PC-9 (cell line): ENCODE results near the gene CIAPIN1. TPM values are rescaled to one million over a fixed set of nuclear protein-coding genes. Genes with fewer than 3 reads are reported as not detected.

Experiments used
- BruUV-seq: library from RNA; stranded (reverse); fragments of 400-500 nt; replicated peaks from 2 replicates; lab custom pipeline; 2021; lab: Mats Ljungman, UMichigan
- CTCF ChIA-PET: fragments of 300-600 bp; sonication (Branson Sonifier 250); formaldehyde crosslinking; loops from one replicate; lab custom pipeline; 2022; ENCODE audit warnings: antibody characterized with exemption; lab: Charles Lee
- POLR2A ChIA-PET: fragments of 300-600 bp; sonication (Branson Sonifier 250); formaldehyde crosslinking; loops from one replicate; lab custom pipeline; 2022; ENCODE audit warnings: antibody characterized with exemption; ENCODE audit not compliant: unreplicated experiment; lab: Charles Lee
- DNase-seq, 2 experiments: peaks; one replicate each; pipeline versions ENCODE4 v3.0.0 to v3.0.0-alpha.2; 2015 to 2022; ENCODE audit warnings: mixed read lengths in 1 of 2
- H2AFZ ChIP-seq: fragments of 200-600 bp; sonication (generic); 2 replicates; pipeline ENCODE4 v1.8.1; 2017; ENCODE audit warnings: antibody characterized with exemption
- H3F3A ChIP-seq: fragments of 200-600 bp; sonication (generic); 2 replicates; pipeline ENCODE4 v1.8.1; 2017; ENCODE audit warnings: antibody characterized with exemption, mild to moderate bottlenecking, low read depth; ENCODE audit not compliant: insufficient read depth
- H3K27ac ChIP-seq: fragments of 200-600 bp; sonication (generic); 2 replicates; pipeline ENCODE4 v1.6.1; 2016; ENCODE audit warnings: mixed run types
- H3K27me3 ChIP-seq: fragments of 200-600 bp; sonication (generic); 2 replicates; pipeline ENCODE4 v1.6.1; 2016; ENCODE audit warnings: low read depth, mixed run types; ENCODE audit not compliant: insufficient read depth
- H3K36me3 ChIP-seq: fragments of 200-600 bp; sonication (generic); 2 replicates; pipeline ENCODE4 v1.6.1; 2016; ENCODE audit warnings: low read depth, mixed run types
- H3K4me1 ChIP-seq: fragments of 200-600 bp; sonication (generic); replicated peaks from 2 replicates; pipeline ENCODE4 v1.6.1; 2016; ENCODE audit warnings: mixed run types; ENCODE audit not compliant: insufficient read depth
- H3K4me2 ChIP-seq: fragments of 200-600 bp; sonication (generic); 2 replicates; pipeline ENCODE4 v1.6.1; 2017; ENCODE audit warnings: mixed run types
- H3K4me3 ChIP-seq: fragments of 200-600 bp; sonication (generic); 2 replicates; pipeline ENCODE4 v1.6.1; 2016; ENCODE audit warnings: mixed run types
- H3K79me2 ChIP-seq: fragments of 200-600 bp; sonication (generic); 2 replicates; pipeline ENCODE4 v1.6.1; 2017; ENCODE audit warnings: low read depth, mixed run types
- H3K9me2 ChIP-seq: fragments of 200-600 bp; sonication (generic); 2 replicates; pipeline ENCODE4 v1.8.1; 2017; ENCODE audit warnings: mild to moderate bottlenecking; ENCODE audit not compliant: insufficient read depth
- H3K9me3 ChIP-seq: fragments of 200-600 bp; sonication (generic); 2 replicates; pipeline ENCODE4 v1.8.1; 2016; ENCODE audit warnings: low read depth; ENCODE audit not compliant: insufficient read depth
- H4K20me1 ChIP-seq: fragments of 200-600 bp; sonication (generic); 2 replicates; pipeline ENCODE4 v1.8.1; 2017; ENCODE audit not compliant: insufficient read depth
- EZH2 ChIP-seq: fragments of 200-600 bp; sonication (generic); IDR thresholded peaks from 2 replicates; pipeline ENCODE4 v1.8.0; 2017; ENCODE audit warnings: antibody characterized with exemption, low read depth
- intact Hi-C: fragments of 100-400 bp; cut with micrococcal nuclease; formaldehyde crosslinking; loops from one replicate; pipeline ENCODE4 v1.10.0; 2022; ENCODE audit not compliant: unreplicated experiment
- total RNA-seq: library from RNA; stranded (reverse); gene quantifications from 2 replicates; pipeline ENCODE4 v1.2.3, GENCODE V29; 2021
- TF ChIP-seq, protein P1 (sequence below): fragments of 200-600 bp; sonication (generic); conservative IDR thresholded peaks from 2 replicates; pipeline ENCODE4 v1.6.1; 2017; ENCODE audit warnings: mixed run types, antibody characterized with exemption, mild to moderate bottlenecking, moderate library complexity

The CIAPIN1 gene
- total RNA-seq, 1 experiment from 2014 or later: 51.4 TPM

DNA sequence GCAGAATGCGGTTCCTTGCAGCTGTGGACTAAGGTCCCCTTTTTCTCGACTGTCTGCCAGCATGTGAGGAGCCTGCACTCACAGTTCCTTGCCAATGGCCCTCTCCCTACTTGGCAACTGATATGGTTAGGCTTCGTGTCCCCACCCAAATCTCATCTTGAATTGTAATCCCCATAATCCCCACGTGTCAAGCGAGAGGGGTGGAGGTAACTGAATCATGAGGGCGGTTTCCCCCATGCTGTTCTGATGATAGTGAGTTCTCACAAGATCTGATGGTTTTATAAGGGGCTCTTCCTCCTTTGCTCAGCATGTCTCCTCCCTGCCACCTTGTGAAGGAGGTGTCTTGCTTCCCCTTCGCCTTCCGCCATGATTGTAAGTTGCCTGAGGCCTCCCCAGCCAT lies 19.9 kb downstream of the CIAPIN1 start:
- intact Hi-C loops: no loop called here
- Histone ChIP-seq H3K4me1 (no peaks in the 10 kb centered on the region), H3K27me3 (no peaks in the 10 kb centered on the region), H3K4me2 (no peak overlapping the region), H3K79me2 (no peaks in the 10 kb centered on the region), H4K20me1 (no peaks in the 10 kb centered on the region), H3K9me2 (no peaks in the 10 kb centered on the region), H3K9me3 (no peaks in the 10 kb centered on the region), H3K27ac (no peak overlapping the region), H3F3A (peaks cover 3% of the 10 kb centered on the region; the same call in 1 of the 2 replicates), H3K4me3 (no peak overlapping the region), H3K36me3 (0 out of 2 replicates have a peak, but pooled peaks cover 6% of the 10 kb centered on the region), H2AFZ (no peak overlapping the region)
- no peak for DNase-seq
- ChIA-PET POLR2A (no interaction called here), CTCF (no interaction called here)
- no TSS peak for BruUV-seq
- TF ChIP-seq, protein P1, sequence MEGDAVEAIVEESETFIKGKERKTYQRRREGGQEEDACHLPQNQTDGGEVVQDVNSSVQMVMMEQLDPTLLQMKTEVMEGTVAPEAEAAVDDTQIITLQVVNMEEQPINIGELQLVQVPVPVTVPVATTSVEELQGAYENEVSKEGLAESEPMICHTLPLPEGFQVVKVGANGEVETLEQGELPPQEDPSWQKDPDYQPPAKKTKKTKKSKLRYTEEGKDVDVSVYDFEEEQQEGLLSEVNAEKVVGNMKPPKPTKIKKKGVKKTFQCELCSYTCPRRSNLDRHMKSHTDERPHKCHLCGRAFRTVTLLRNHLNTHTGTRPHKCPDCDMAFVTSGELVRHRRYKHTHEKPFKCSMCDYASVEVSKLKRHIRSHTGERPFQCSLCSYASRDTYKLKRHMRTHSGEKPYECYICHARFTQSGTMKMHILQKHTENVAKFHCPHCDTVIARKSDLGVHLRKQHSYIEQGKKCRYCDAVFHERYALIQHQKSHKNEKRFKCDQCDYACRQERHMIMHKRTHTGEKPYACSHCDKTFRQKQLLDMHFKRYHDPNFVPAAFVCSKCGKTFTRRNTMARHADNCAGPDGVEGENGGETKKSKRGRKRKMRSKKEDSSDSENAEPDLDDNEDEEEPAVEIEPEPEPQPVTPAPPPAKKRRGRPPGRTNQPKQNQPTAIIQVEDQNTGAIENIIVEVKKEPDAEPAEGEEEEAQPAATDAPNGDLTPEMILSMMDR: no peak
- TF ChIP-seq EZH2: no peak

DNA sequence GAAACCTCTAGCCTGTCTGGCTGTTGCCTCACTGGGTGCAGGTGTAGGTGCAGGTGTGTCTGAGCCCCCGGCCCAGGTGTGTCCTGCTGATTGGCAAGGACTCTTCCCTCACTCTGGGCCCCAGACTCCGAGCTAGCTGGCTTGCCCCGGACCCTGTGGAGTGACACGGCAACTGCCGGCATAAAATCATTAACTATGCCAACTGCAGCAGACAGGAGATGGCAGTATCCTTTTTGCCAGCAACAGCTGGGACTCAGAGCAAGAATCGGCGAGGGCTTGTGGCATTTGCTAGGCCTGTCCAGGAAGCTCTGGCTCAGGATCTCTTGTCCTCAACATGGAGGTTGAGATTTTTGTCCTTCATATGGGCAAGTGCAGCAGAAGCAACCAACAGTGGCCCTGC lies 20.8 kb downstream of the CIAPIN1 start:
- no peaks in the 10 kb centered on the region for H3K79me2 ChIP-seq
- H2AFZ ChIP-seq: no peak overlapping the region
- H4K20me1 ChIP-seq: no peaks in the 10 kb centered on the region
- H3K27ac ChIP-seq: no peak overlapping the region
- ChIA-PET POLR2A (interaction anchor here (0.6 kb wide), 2 partner anchors 72 to 131 kb away, joined by 4 to 12 read pairs; no protein-coding TSS in a partner anchor), CTCF (no interaction called here)
- 0 out of 2 replicates have a peak, but pooled peaks cover 6% of the 10 kb centered on the region for H3K36me3 ChIP-seq
- no peaks in the 10 kb centered on the region for H3K27me3 ChIP-seq
- H3K4me2 ChIP-seq: no peak overlapping the region
- H3F3A ChIP-seq: peaks cover 3% of the 10 kb centered on the region; the same call in 1 of the 2 replicates
- no peaks in the 10 kb centered on the region for H3K9me3 ChIP-seq
- no peak overlapping the region for H3K4me3 ChIP-seq
- 0 out of 2 replicates have a peak, but pooled peaks cover 3% of the 10 kb centered on the region for H3K4me1 ChIP-seq
- no peaks in the 10 kb centered on the region for H3K9me2 ChIP-seq
- no peak for DNase-seq
- BruUV-seq: no TSS peak
- intact Hi-C loops: no loop called here
- no peak for TF ChIP-seq EZH2
- TF ChIP-seq, protein P1: no peak

DNA sequence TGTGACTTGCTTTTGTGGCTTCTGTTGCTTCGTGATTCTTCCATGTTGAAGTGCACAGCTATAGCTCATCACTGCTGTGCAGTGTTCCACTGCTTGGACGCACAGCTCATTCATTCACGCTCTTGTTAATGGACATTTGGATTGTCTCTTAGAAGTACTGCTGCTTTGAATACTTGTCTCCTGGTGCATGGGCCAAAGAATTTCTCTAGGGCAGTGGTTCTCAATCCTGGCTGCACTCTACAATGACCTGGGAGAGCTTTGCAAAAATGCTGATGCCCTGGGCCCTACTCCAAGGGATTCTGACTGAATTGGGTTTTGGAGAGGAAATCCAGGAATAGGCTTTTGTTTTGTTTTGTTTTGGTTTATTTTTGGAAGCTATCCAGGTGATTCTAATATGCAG lies 22.6 kb downstream of the CIAPIN1 start:
- Histone ChIP-seq H4K20me1 (no peaks in the 10 kb centered on the region), H3K4me1 (0 out of 2 replicates have a peak, but pooled peaks cover 3% of the 10 kb centered on the region), H3K27me3 (no peaks in the 10 kb centered on the region), H3K36me3 (0 out of 2 replicates have a peak, but pooled peaks cover 6% of the 10 kb centered on the region), H3K9me3 (no peaks in the 10 kb centered on the region), H3K4me2 (no peak overlapping the region), H3F3A (peaks cover 10% of the 10 kb centered on the region; the same call in 1 of the 2 replicates), H3K4me3 (no peak overlapping the region), H3K9me2 (no peaks in the 10 kb centered on the region), H3K27ac (no peak overlapping the region), H2AFZ (no peak overlapping the region), H3K79me2 (no peaks in the 10 kb centered on the region)
- intact Hi-C loops: no loop called here
- TF ChIP-seq, protein P1: no peak
- no peak for TF ChIP-seq EZH2
- DNase-seq: no peak
- ChIA-PET CTCF (interaction anchor here (0.8 kb wide), 1 partner anchor 61 kb away, joined by 3 read pairs; no protein-coding TSS in a partner anchor), POLR2A (no interaction called here)
- BruUV-seq: no TSS peak
